Measurements from ENCODE around the gene CELF2.
A peak's percentile ranks its signal among the peaks of the same experiment; 100 is the strongest.

Gene CELF2

GRCh38 chr10:11367505-11367904, 349.8 kb downstream of the CELF2 start:
- no peak for DNase-seq

- DNase-seq, result no peak
These were observed 356.1 kb downstream of the CELF2 start for GRCh38 chr10:11373717-11374171.

GRCh38 chr10:11377267-11377666, 359.6 kb downstream of the CELF2 start:
- no peak for DNase-seq

GRCh38 chr10:11378835-11379234, 361.2 kb downstream of the CELF2 start:
- no peak for DNase-seq

- no peak for DNase-seq
These were observed 362.1 kb downstream of the CELF2 start for GRCh38 chr10:11379771-11380170.

GRCh38 chr10:11381023-11381422, 363.4 kb downstream of the CELF2 start:
- DNase-seq, result peak; percentile 65

GRCh38 chr10:11381511-11381910, 363.8 kb downstream of the CELF2 start:
- no peak for DNase-seq

- no peak for DNase-seq
These were observed 364.5 kb downstream of the CELF2 start for GRCh38 chr10:11382187-11382586.

GRCh38 chr10:11386044-11386443, 368.4 kb downstream of the CELF2 start:
- DNase-seq, result no peak

Data from stimulated activated CD4-positive, alpha-beta T cell treated with anti-CD3 and anti-CD28 coated beads, Interleukin-1b, Interleukin-23, amount 100 ng/mL, for 48 hours (primary cell).